Measurements from ENCODE around the gene CEP120. TPM values are rescaled to one million over a fixed set of nuclear protein-coding genes. Genes with fewer than 3 reads are reported as not detected.
A peak's percentile ranks its signal among the peaks of the same experiment; 100 is the strongest.
"Not testable (repeated sequence)": the region's sequence is repeated elsewhere in the genome, so short reads cannot be mapped to it uniquely, and the experiment has no call there.

Gene CEP120
- 12.6 and 14.3 TPM in 2 replicates for total RNA-seq (2014; rRNA removed; shearing (Covaris generic))
- 9.1 and 13.7 TPM in 2 replicates for polyA plus RNA-seq (2015; cell fraction: cytosol; rRNA removed)
- polyA plus RNA-seq (2015; cell fraction: nucleus; rRNA removed): 19.6 and 20.1 TPM in 2 replicates

DNA sequence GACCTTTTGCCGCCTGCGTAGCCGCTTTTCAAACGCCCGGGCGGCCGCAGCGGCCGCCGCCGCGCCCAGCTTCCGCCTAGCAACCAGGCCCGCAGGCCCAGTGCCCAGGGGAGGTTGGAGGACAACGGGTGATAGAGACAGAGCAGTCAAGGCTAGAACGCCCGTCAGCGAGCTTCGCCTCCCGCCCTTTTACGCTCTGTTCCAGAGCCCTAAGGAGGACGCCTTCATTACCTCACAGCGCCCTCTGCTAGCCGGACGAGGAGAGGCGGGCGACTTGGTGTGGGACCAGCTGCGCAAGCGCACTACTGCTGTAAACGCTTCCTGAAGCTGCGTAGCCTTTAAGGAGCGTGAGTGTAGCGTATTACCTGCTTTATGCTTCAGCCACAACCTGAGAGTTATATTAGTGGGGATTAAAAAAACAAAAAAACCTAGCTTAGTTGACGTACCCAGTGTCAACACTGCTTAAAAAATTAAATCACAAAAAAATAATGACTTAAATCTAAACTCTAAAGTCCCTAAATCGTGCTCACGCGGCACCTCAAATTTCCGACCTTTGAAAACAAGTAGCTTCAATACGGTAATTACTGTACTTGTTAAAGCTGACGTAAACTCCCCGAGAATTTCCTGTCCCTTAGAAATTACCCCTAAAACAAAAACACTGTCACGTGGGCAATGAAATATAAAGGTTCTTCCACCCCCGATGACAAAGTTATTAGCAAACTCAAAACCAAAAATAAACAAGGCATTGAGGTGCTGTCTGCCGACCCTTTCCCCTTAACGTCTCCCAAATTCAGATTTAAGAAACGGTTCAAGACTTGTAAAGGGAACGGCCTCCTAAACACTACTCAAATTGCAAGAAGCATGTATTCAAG, at the start of gene CEP120:
Gene CEP120 (minus strand): TSS at position 126 of the 872 bp plus-strand sequence. CDS start 405 bp downstream, outside the sequence.
- in situ Hi-C loops (cut with HindIII; ENCODE audit: low pct_unique_long_range_greater_than_20kb, low sequenced_read_pairs): no loop called here
- peak; percentile 99 for DNase-seq (ENCODE audit: low read depth, low spot score)

DNA sequence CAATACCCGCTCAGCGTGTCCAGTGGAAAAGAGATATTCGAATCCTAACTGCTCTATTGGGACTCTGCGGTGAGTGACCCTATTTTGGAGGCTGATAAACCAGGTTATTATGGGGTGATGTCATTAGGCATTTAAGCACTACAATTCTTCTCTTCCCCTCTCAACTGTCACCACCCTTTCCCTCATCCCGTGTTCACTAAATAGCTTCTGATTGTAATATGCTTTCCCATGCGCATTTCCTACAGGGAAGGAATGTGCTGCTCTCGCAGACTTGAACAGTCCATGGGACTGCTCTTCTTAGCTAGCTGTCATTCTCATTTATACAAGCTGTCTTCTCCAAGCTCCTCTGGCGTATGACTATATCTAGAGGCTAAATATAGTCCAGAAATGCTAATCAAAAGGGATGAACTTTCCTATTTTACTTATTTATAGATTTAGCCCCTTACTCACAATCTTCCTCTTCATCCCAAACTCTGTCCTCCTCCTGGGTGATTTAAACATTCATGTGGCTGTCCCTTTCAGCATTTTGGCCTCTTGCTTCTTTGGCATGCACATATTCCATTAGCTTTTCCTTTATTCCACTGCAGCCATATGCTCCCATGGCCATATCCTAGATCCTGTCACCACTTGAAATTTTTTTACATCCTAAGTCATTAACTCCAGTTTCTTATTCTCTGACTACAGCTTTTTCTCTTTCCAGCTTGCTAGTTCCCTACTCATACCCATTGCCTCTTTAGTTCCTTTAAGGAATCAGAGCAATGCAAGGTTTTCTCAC, 49.1 kb upstream of the CEP120 start:
- DNase-seq (ENCODE audit: low read depth, low spot score): no peak
- in situ Hi-C loops (cut with HindIII; ENCODE audit: low pct_unique_long_range_greater_than_20kb, low sequenced_read_pairs): no loop called here

DNA sequence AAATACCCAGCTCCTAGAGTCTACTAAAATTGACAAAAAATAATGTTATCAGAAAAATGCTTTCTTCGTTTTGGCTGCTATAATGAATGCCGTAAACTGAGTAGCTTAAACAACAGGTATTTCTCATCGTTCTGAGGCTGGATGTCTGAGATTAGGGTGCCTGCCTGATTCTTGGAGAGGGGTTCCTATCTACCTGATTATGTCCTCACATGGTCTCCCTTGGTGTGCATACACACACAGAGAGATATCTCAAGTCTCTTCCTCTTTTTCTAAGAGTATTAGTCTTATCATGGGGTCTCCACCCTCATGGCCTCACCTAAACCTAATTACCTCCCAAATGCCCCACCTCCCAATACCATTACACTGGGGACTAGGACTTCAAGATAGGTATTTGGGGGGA, 48.2 kb upstream of the CEP120 start:
- in situ Hi-C loops (cut with HindIII; ENCODE audit: low pct_unique_long_range_greater_than_20kb, low sequenced_read_pairs): no loop called here
- no peak for DNase-seq (ENCODE audit: low read depth, low spot score)

DNA sequence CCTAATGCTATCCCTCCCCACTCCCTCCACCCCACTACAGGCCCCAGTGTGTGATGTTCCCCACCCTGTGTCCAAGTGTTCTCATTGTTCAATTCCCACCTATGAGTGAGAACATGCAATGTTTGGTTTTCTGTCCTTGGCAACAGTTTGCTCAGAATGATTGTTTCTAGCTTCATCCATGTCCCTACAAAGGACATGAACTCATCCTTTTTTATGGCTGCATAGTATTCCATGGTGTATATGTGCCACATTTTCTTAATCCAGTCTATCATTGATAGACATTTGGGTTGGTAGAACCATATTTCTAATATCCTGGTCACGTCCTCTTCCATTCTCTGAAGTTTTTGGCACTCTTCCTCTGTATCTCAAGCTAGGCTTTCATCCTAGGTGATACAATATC, 43.6 kb upstream of the CEP120 start:
- DNase-seq (ENCODE audit: low read depth, low spot score); in situ Hi-C loops (cut with HindIII; ENCODE audit: low pct_unique_long_range_greater_than_20kb, low sequenced_read_pairs): not testable (repeated sequence)

DNA sequence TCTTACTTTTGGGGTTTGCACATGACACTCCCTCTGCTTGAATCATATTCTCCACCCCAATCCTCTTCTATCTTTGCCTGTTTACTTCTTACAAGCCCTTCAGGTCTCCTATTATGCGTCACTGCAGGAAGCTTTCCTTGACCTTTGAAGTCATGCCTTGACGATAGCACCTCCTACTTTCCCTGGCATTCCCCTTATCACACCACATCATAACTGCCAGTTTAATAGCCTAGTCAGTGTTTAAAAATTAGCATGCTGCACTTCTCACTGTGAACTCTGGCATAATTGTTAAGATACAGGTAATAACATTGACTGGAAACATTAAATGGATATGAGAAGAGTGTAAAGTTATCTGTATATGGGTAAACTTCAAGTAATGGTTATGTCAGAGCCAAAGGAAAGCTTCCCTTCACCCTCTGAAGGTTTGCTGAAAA, 37.1 kb upstream of the CEP120 start:
- DNase-seq (ENCODE audit: low read depth, low spot score): peak; percentile 23
- in situ Hi-C loops (cut with HindIII; ENCODE audit: low pct_unique_long_range_greater_than_20kb, low sequenced_read_pairs): no loop called here

DNA sequence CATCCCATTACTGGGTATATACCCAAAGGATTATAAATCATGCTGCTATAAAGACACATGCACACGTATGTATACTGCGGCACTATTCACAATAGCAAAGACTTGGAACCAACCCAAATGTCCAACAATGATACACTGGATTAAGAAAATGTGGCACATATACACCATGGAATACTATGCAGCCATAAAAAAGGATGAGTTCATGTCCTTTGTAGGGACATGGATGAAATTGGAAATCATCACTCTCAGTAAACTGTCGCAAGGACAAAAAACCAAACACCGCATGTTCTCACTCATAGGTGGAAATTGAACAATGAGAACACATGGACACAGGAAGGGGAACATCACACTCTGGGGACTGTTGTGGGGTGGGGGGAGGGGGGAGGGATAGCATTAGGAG, 35.8 kb upstream of the CEP120 start:
- in situ Hi-C loops (cut with HindIII; ENCODE audit: low pct_unique_long_range_greater_than_20kb, low sequenced_read_pairs); DNase-seq (ENCODE audit: low read depth, low spot score): not testable (repeated sequence)

DNA sequence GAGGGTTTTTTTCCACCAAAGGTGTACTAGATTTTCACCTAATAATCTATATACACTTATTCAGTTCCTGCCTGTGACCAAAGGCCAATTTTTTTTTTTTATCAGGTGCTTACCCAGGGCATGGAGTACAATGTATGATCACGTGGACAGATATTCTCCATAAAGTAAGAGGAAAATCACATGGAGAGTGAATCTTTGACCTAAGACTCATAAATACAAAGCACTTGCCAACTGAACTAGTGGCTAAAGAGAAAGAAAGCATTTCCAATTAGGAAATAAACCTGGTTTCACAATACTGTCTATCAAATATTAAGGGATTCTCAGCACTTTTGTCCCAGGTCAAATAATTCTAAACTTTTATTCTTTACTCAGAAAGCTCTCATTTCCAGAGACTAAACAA, 33.0 kb upstream of the CEP120 start:
- DNase-seq (ENCODE audit: low read depth, low spot score): no peak
- in situ Hi-C loops (cut with HindIII; ENCODE audit: low pct_unique_long_range_greater_than_20kb, low sequenced_read_pairs): no loop called here

DNA sequence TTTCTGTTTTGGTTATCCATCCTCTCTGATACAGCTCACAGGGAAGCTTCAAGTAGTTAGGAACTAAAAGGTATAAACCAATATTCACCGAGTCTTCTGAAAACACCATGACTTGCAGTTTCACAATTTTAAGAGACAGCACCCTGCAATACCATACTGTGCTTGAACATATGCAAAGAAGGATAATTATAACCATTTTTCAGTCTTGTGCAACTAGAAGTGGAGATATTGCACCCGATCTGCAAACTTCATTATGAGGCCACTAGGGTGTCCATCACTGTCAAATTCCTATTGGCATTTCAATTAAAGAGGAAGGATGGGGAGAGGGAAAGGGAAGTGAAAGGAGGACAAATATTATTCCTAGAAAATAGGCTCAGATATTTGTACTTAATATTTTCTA, 32.4 kb upstream of the CEP120 start:
- in situ Hi-C loops (cut with HindIII; ENCODE audit: low pct_unique_long_range_greater_than_20kb, low sequenced_read_pairs): no loop called here

DNA sequence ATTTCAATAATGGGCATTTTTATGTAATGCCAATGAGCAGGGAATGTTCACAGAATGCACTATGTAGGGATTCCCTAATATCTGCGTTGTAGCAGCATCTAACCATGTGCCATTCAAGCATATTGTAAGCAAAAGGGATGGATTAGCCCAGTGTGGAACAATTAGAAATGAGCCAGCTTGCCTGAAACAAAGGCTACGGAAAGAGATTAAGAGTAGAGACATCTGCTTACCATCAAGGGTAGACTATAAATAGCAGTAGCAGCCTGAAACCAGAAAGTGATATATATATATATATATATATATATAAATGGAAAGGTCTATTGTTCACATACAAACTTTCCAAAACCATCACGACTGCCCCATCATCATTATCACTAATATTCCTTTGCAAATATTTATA, 31.9 kb upstream of the CEP120 start:
- no peak for DNase-seq (ENCODE audit: low read depth, low spot score)
- in situ Hi-C loops (cut with HindIII; ENCODE audit: low pct_unique_long_range_greater_than_20kb, low sequenced_read_pairs): no loop called here

More for the DNA sequence above, 32.4 kb upstream of the CEP120 start:
- DNase-seq (ENCODE audit: low read depth, low spot score): no peak

DNA sequence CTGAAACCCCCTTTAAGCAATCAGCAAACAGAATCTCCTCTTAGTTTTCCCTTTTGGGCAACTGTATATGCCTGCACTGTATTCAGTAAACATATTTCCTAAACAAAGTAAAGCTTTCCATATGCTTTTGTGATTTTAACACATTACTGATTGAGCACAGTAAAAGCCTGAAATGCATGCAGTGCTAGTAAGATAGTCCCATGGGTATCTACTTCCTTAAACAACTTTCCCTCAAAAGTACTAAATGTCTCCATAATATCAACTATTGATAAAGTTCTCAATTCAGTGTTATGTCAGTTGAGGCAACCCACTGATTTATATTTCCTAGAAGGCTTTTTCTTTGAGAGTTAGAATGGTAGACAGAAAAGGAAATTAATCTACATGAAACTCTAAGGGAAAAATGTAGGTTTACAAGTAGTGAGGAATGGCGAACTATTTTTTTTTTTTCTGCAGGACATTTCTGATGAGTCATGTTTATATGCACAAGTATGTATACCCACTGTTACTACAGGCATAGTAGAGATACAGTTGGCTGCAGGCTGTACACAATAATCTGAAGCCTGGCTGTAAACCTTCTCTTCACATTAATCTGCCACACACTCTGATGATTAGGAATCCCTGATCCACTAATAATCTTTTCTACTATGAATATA, 31.2 kb upstream of the CEP120 start:
- in situ Hi-C loops (cut with HindIII; ENCODE audit: low pct_unique_long_range_greater_than_20kb, low sequenced_read_pairs): no loop called here
- DNase-seq (ENCODE audit: low read depth, low spot score): no peak

DNA sequence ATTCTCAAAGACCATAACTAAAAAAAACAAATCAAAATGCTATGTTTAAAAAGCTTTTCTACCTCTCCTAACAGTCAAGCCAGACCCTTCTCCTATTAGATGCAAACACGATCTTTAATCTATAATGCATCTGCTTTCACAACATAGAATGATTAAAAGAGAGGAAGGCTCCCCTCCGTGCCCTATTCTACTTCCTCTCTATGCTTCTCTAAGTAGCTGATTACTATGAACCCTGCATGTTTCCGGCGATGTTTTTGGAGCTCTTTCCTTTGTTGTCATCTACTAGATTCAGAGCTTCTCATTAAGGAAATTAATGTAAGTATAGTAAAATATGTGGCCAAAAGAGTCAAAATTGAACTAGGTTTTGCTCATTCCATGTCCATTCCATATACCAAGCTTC, 29.2 kb upstream of the CEP120 start:
- in situ Hi-C loops (cut with HindIII; ENCODE audit: low pct_unique_long_range_greater_than_20kb, low sequenced_read_pairs): no loop called here
- no peak for DNase-seq (ENCODE audit: low read depth, low spot score)

DNA sequence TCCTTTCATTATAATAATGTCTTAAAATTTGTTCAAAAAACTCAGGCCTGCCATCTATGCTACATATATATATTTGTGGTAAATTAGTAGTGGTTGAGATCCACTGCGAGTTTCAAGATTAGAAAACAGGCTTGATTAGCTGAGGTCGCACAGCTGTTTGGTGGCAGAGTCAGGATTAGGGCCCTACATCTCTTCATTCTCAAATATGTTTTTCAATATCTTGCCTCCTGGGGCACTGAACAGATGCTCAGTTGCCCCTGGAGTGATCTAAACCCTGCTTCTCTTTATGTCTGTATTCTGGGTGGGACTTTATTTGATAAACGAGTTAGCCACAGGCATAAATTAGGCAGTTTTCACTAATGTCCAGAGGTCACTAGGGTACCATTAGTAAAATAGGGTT, 27.8 kb upstream of the CEP120 start:
- DNase-seq (ENCODE audit: low read depth, low spot score): no peak
- in situ Hi-C loops (cut with HindIII; ENCODE audit: low pct_unique_long_range_greater_than_20kb, low sequenced_read_pairs): no loop called here

DNA sequence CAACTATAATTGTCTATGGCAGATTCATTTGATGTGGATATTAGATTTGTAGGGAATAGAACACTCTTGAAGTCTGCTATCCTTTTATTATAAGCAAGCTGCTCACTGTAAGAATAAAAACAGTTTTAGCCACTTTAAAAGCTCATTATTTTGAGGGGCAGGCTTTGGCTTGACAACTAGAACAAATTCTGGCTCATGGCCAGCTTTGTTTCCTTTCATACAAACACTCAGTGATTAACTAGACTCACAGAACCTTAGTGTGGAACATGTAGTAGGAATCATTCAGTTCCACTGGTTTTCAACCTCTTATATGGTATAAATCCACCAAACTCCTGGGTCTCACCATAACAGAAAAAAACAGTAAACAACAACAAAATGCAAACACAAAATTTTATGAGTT, 27.4 kb upstream of the CEP120 start:
- in situ Hi-C loops (cut with HindIII; ENCODE audit: low pct_unique_long_range_greater_than_20kb, low sequenced_read_pairs): no loop called here
- peak; percentile 16 for DNase-seq (ENCODE audit: low read depth, low spot score)

DNA sequence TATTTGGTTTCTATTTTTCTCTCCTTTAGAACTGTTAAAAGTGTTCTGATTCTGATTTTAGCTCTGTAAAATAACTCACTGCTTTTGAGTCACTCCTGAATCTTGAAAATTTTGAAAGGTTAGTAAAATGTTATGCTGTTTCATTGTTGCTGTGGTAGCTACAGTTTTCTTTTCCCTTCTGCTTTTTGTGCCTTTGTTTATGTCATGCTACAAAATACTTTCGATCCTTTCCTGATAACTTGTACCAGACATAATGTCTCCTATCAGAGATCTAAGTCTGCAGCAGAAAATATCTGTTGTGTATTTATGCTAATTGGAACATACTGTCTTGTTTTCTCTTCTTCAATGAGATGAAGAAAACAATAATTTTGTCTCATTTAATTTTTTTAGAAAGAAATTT, 26.9 kb upstream of the CEP120 start:
- no peak for DNase-seq (ENCODE audit: low read depth, low spot score)
- in situ Hi-C loops (cut with HindIII; ENCODE audit: low pct_unique_long_range_greater_than_20kb, low sequenced_read_pairs): no loop called here

DNA sequence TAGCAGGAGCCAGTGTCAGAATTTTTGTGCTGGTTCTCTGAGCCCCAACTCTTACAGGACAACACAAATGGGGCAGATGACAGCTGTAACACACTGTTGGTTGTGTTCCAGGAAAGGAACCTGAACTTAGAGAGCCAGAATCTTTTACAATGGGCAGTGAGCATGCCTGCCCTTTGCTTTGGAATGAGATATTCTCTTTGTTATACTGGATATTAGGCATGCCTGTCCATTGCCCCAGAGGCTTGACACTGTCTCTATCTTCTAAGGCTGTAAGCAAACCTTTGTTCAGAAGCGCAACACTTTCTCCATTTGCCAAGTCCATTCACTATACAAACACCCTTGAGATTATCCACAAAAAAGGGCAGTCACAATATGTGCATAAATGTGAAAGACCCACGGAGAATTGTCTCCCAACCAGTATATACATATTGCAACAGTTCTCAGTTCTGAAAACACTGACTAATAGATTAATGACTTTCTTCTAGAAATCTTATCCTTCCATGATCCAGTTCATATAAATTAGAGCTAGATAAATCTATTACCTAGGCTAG, 26.3 kb upstream of the CEP120 start:
- in situ Hi-C loops (cut with HindIII; ENCODE audit: low pct_unique_long_range_greater_than_20kb, low sequenced_read_pairs): no loop called here
- peak; percentile 25 for DNase-seq (ENCODE audit: low read depth, low spot score)

DNA sequence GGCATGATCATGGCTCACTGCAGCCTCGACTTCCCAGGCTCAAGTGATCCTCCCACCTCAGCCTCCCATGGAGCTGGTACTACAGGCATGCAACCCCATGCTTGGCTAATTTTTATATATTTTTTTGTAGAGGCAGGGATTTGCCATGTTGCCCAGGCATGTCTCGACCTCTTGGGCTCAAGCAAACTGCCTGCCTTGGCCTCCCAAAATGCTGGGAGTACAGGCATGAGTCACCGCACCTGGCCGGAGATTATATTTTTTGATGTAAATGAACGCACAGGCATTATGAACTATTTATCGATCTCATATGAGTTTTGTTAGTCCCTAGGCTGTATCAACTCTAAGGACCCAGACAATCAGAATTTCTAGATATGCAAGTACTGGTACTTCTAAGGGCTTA, 25.5 kb upstream of the CEP120 start:
- no peak for DNase-seq (ENCODE audit: low read depth, low spot score)
- in situ Hi-C loops (cut with HindIII; ENCODE audit: low pct_unique_long_range_greater_than_20kb, low sequenced_read_pairs): no loop called here

DNA sequence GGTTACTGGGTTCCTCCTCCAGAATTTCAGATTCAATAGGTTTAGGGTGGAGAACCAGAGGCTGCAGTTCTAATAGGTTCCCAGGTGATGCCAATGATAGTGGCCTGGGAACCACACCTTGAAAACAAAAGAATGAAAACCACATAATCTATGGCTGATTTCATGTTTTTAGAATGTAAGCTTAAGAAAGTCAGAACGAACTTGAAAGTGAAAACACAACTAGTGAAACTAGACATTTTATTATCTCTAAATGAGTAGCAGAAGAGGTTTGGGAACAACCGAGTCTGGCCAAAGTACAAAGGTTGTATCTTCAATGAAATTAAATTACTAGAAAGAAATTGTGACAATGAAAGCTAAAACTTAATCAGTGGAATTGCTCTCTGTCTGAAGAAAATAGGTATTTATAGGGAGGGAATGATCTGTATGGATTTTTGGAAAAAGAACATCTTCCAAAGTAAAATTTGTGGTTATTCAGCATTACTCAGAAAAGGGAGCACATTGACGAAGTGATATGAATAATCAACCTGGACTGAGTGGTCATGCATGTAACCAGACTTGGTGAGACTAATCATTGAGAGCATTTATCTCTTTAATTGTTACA, 24.9 kb upstream of the CEP120 start:
- DNase-seq (ENCODE audit: low read depth, low spot score): no peak
- in situ Hi-C loops (cut with HindIII; ENCODE audit: low pct_unique_long_range_greater_than_20kb, low sequenced_read_pairs): no loop called here
